Stimulated activated naive B cell treated with anti-CD40 and anti-IgM and Interleukin-4, amounts not matched to agents 10 μg/mL and 1 μg/mL and 100 μg/mL, for 72 hours (primary cell): Measurements from ENCODE around the gene HOXD8.

Source experiments
- ATAC-seq, 2 donors: fragments of 150-1000 bp; cut with Tn5 transposase; replicated peaks; 2 replicates each; pipeline ENCODE4 v1.10.0; 2021; ENCODE audit warnings: moderate library complexity in 1 of 2
- DNase-seq: peaks from one replicate; pipeline ENCODE4 v3.0.0; 2021
- H3K27ac Mint-ChIP-seq: one replicate; pipeline ENCODE4 v1.8.0; 2022; ENCODE audit warnings: mild to moderate bottlenecking, mixed read lengths
- H3K27me3 Mint-ChIP-seq, 2 donors: one replicate each; pipeline ENCODE4 v1.8.0; 2022; ENCODE audit warnings: mixed read lengths in 2 of 2
- H3K36me3 Mint-ChIP-seq, 2 donors: one replicate each; pipeline ENCODE4 v1.8.0; 2022; ENCODE audit warnings: mixed read lengths in 2 of 2, mild to moderate bottlenecking in 1 of 2
- H3K4me1 Mint-ChIP-seq, 2 donors: one replicate each; pipeline ENCODE4 v1.8.0; 2022; ENCODE audit warnings: mixed read lengths in 2 of 2, mild to moderate bottlenecking in 1 of 2
- H3K4me3 Mint-ChIP-seq, 2 donors: one replicate each; pipeline ENCODE4 v1.8.0; 2022; ENCODE audit warnings: mild to moderate bottlenecking in 2 of 2, mixed read lengths in 2 of 2, moderate library complexity in 1 of 2
- H3K9me3 Mint-ChIP-seq, 2 donors: one replicate each; pipeline ENCODE4 v1.8.0; 2022; ENCODE audit warnings: mixed read lengths in 2 of 2, mild to moderate bottlenecking in 1 of 2

The HOXD8 gene

DNA sequence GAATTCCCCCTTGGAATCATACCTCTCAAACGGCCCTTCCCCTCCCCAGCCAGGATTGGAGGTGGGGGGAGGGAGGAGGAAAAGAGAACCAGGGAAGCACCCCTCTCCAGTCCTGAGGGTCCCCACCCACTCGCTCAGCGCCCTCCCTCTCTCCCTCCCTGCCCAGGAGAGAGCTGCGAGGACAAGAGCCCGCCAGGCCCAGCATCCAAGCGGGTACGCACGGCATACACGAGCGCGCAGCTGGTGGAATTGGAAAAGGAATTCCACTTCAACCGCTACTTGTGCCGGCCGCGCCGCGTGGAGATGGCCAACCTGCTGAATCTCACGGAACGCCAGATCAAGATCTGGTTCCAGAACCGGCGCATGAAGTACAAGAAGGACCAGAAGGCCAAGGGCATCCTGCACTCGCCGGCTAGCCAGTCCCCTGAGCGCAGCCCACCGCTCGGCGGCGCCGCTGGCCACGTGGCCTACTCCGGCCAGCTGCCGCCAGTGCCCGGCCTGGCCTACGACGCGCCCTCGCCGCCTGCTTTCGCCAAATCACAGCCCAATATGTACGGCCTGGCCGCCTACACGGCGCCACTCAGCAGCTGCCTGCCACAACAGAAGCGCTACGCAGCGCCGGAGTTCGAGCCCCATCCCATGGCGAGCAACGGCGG, 42.0 kb downstream of the HOXD8 start:
- ATAC-seq (no peak), DNase-seq (no peak)
- Mint-ChIP-seq H3K9me3 (peaks cover 0 to 1% of the 10 kb centered on the region in 2 donors), H3K27ac (no peak overlapping the region), H3K36me3 (peaks cover 0 to 9% of the 10 kb centered on the region in 2 donors), H3K4me3 (no peak overlapping the region), H3K4me1 (peaks cover 6 to 14% of the 10 kb centered on the region in 2 donors), H3K27me3 (peaks cover 72 to 77% of the 10 kb centered on the region in 2 donors)

- Mint-ChIP-seq H3K4me1 (peaks cover 6 to 14% of the 10 kb centered on the region in 2 donors), H3K9me3 (peaks cover 0 to 1% of the 10 kb centered on the region in 2 donors), H3K36me3 (peaks cover 1 to 9% of the 10 kb centered on the region in 2 donors), H3K27me3 (peaks cover 72 to 77% of the 10 kb centered on the region in 2 donors), H3K4me3 (no peak overlapping the region), H3K27ac (peak overlapping the region; percentile 84)
- ATAC-seq (no peak), DNase-seq (no peak)
Observed at GRCh38 chr2:176172007-176172894, 42.7 kb downstream of the HOXD8 start.

- Mint-ChIP-seq H3K9me3 (peaks cover 0 to 1% of the 10 kb centered on the region in 2 donors), H3K27me3 (peaks cover 71 to 78% of the 10 kb centered on the region in 2 donors), H3K4me3 (no peak overlapping the region), H3K4me1 (peaks cover 8 to 17% of the 10 kb centered on the region in 2 donors), H3K36me3 (peaks cover 1 to 9% of the 10 kb centered on the region in 2 donors), H3K27ac (peak overlapping the region; percentile 37)
- ATAC-seq: no peak
- DNase-seq: no peak
Observed at GRCh38 chr2:176172895-176173566, 43.5 kb downstream of the HOXD8 start.

- DNase-seq (no peak), ATAC-seq (no peak)
- peaks cover 8 to 20% of the 10 kb centered on the region in 2 donors for H3K4me1 Mint-ChIP-seq
- no peak overlapping the region for H3K4me3 Mint-ChIP-seq
- H3K9me3 Mint-ChIP-seq: peaks cover 0 to 1% of the 10 kb centered on the region in 2 donors
- no peak overlapping the region for H3K27ac Mint-ChIP-seq
- peaks cover 78 to 85% of the 10 kb centered on the region in 2 donors for H3K27me3 Mint-ChIP-seq
- H3K36me3 Mint-ChIP-seq: peaks cover 1 to 9% of the 10 kb centered on the region in 2 donors
Observed at GRCh38 chr2:176173567-176174381, 44.3 kb downstream of the HOXD8 start.

DNA sequence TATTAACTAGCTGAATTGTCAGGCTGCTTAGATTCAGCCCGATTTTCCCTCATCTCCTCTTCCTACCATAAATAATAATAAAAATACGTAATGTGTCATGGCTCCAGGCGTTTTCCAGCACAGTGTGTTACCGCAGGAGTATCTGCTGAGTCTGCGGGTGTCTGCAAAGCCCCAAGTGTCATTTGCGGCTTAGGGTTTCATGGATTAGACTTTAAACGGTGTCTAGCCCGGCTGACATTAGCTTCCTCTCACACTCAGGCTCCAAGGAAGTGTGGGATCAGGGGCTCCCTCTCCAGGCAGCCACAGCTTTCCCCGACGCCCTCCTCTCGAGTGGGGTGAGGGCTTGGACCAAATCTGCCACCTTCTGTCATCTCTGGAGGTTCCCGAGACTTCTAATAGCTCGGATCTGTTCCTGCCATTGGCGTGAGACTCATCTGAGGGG, 44.9 kb downstream of the HOXD8 start:
- peaks cover 1 to 9% of the 10 kb centered on the region in 2 donors for H3K36me3 Mint-ChIP-seq
- peaks cover 8 to 20% of the 10 kb centered on the region in 2 donors for H3K4me1 Mint-ChIP-seq
- ATAC-seq (no peak), DNase-seq (no peak)
- H3K27me3 Mint-ChIP-seq: peaks cover 82 to 86% of the 10 kb centered on the region in 2 donors
- peaks cover 0 to 1% of the 10 kb centered on the region in 2 donors for H3K9me3 Mint-ChIP-seq
- H3K27ac Mint-ChIP-seq: no peak overlapping the region
- H3K4me3 Mint-ChIP-seq: no peak overlapping the region

DNA sequence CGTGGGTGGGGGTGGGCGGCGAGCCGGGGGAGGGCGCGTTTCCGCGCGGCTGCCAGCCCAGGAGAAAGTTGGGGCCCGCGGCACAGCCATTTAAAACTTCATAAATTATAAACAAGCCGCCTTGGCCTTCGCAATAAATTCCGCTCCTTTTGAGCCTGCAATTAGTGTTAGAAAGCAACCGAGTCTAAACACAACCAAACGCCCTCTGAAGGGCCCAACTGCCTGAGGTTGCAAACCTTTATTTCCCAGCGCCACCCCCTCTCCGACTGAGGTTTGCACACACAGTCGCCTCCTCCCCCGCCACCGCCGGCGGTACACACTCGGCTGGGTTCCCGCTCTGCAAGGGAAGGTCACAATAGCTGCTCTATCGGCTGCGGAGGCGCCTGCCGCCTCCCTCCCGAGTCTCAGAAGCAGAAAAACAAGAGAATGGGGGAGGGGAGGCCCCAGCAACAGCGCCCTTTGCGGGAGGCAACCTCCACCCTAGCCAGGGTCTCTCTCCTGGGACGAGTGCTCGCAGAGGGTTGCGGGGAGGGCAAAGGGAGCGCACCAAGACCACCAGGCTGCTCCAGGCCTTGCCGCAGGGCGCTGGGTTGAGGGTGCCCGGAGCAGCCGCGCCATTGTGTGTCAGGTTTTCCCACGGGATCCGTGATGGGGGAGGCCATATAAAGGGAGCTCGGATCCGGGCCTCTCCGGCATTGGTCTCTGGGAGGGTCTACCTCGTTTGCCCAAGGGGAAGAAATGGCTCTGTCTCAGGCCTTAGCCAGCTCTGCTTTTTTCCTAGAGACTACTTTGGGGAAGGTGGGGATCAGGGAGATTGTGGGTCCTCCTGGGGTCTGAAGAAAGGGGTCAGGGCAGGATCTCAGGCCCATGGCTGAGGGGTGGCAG, 45.6 kb downstream of the HOXD8 start:
- peaks cover 82 to 86% of the 10 kb centered on the region in 2 donors for H3K27me3 Mint-ChIP-seq
- peaks cover 0 to 1% of the 10 kb centered on the region in 2 donors for H3K9me3 Mint-ChIP-seq
- H3K4me3 Mint-ChIP-seq: no peak overlapping the region
- ATAC-seq (no peak), DNase-seq (no peak)
- H3K36me3 Mint-ChIP-seq: peaks cover 1 to 9% of the 10 kb centered on the region in 2 donors
- H3K27ac Mint-ChIP-seq: peak overlapping the region; percentile 2
- H3K4me1 Mint-ChIP-seq: peaks cover 8 to 20% of the 10 kb centered on the region in 2 donors

GRCh38 chr2:176175709-176176607, 46.5 kb downstream of the HOXD8 start:
- peaks cover 8 to 20% of the 10 kb centered on the region in 2 donors for H3K4me1 Mint-ChIP-seq
- no peak overlapping the region for H3K4me3 Mint-ChIP-seq
- no peak overlapping the region for H3K27ac Mint-ChIP-seq
- peaks cover 1 to 9% of the 10 kb centered on the region in 2 donors for H3K36me3 Mint-ChIP-seq
- H3K9me3 Mint-ChIP-seq: peaks cover 0 to 1% of the 10 kb centered on the region in 2 donors
- DNase-seq (no peak), ATAC-seq (no peak)
- peaks cover 77 to 85% of the 10 kb centered on the region in 2 donors for H3K27me3 Mint-ChIP-seq

GRCh38 chr2:176177580-176178037, 48.1 kb downstream of the HOXD8 start:
- no peaks in the 10 kb centered on the region for H3K9me3 Mint-ChIP-seq
- no peak for DNase-seq
- H3K36me3 Mint-ChIP-seq: peaks cover 1 to 2% of the 10 kb centered on the region in 2 donors
- peaks cover 72 to 74% of the 10 kb centered on the region in 2 donors for H3K27me3 Mint-ChIP-seq
- H3K27ac Mint-ChIP-seq: no peak overlapping the region
- H3K4me3 Mint-ChIP-seq: peak overlapping the region in 1 of 2 donors; percentile 14
- no peak for ATAC-seq
- H3K4me1 Mint-ChIP-seq: peaks cover 4 to 14% of the 10 kb centered on the region in 2 donors

- H3K4me1 Mint-ChIP-seq: peaks cover 4 to 14% of the 10 kb centered on the region in 2 donors
- H3K27me3 Mint-ChIP-seq: peaks cover 72 to 74% of the 10 kb centered on the region in 2 donors
- ATAC-seq: no peak
- DNase-seq: no peak
- no peak overlapping the region for H3K27ac Mint-ChIP-seq
- no peaks in the 10 kb centered on the region for H3K9me3 Mint-ChIP-seq
- H3K4me3 Mint-ChIP-seq: peak overlapping the region in 1 of 2 donors; percentile 14
- peaks cover 0 to 1% of the 10 kb centered on the region in 2 donors for H3K36me3 Mint-ChIP-seq
Observed at GRCh38 chr2:176178038-176178756, 48.7 kb downstream of the HOXD8 start.

- ATAC-seq: no peak
- Mint-ChIP-seq H3K36me3 (peaks cover 0 to 1% of the 10 kb centered on the region in 2 donors), H3K27me3 (peaks cover 74 to 80% of the 10 kb centered on the region in 2 donors), H3K27ac (no peak overlapping the region), H3K4me3 (peak overlapping the region in 1 of 2 donors; percentile 5), H3K9me3 (no peaks in the 10 kb centered on the region), H3K4me1 (peaks cover 4 to 14% of the 10 kb centered on the region in 2 donors)
- no peak for DNase-seq
Observed at GRCh38 chr2:176178757-176179295, 49.3 kb downstream of the HOXD8 start.

GRCh38 chr2:176181551-176181950, 52.0 kb downstream of the HOXD8 start:
- H3K27ac Mint-ChIP-seq: no peak overlapping the region
- peaks cover 70 to 84% of the 10 kb centered on the region in 2 donors for H3K27me3 Mint-ChIP-seq
- H3K4me3 Mint-ChIP-seq: no peak overlapping the region
- ATAC-seq: no peak
- H3K36me3 Mint-ChIP-seq: peaks cover 0 to 1% of the 10 kb centered on the region in 2 donors
- H3K4me1 Mint-ChIP-seq: peaks cover 2 to 6% of the 10 kb centered on the region in 2 donors
- DNase-seq: no peak
- peaks cover 0 to 3% of the 10 kb centered on the region in 2 donors for H3K9me3 Mint-ChIP-seq
